GM19452 (cell line): ENCODE data around the gene LHFPL3.
"Not testable (repeated sequence)": the region's sequence is repeated elsewhere in the genome, so short reads cannot be mapped to it uniquely, and the experiment has no call there.

Source experiments
- ATAC-seq: cut with Tn5 transposase; IDR thresholded peaks from one replicate; pipeline ENCODE4 v1.9.1; 2021; ENCODE audit not compliant: unreplicated experiment

LHFPL3 gene

DNA sequence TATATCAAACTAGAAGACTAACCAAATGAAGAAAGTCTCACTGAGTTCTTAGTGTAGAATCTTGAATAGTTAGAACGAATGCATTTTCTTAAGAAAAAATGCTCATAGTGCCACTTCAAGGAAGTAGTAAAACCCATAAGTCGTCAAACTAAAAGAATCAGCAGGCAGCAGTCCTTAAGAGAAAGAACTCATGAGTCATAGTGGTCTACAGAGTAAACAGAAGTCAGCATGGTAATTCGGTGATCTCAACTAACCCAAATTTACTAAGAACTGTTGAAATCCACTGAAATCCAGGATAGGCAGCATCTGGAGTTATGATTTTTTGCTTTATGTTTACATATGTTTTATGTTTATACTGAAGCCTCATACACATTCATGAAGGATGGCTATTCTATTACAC, 256.2 kb downstream of the LHFPL3 start:
- no peak for ATAC-seq

DNA sequence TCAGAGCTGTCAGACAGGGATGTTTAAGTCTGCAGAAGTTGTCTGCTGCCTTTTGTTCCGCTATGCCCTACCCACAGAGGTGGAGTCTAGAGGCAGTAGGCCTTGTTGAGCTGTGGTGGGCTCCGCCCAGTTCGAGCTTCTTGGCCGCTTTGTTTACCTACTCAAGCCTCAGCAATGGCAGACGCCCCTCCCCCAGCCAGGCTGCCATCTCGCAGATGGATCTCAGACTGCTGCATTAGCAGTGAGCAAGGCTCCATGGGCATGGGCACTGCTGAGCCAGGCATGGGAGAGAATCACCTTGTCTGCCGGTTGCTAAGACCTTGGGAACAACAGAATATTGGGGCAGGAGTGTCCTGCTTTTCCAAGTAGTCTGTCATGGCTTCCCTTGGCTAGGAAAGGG, 267.2 kb downstream of the LHFPL3 start:
- ATAC-seq = not testable (repeated sequence)

DNA sequence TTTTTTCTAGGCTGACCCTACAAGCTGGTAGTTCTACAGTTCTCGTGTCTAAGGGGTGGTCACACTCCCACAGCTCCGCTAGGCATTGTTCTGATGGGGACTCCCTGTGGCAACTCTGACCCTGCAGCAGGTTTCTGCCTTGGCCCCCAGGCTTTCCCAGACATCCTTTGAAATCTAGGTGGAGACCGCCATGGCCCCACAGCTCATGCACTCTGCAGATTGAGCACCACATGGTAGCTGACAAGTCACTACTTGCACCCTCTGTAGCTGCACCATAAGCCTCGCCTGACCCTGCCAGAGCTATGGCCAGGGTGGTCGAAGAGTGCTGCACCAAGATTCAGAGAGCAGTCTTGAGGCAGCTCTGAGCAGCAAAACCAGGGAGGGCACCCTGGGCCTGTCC, 275.6 kb downstream of the LHFPL3 start:
- ATAC-seq = no peak

DNA sequence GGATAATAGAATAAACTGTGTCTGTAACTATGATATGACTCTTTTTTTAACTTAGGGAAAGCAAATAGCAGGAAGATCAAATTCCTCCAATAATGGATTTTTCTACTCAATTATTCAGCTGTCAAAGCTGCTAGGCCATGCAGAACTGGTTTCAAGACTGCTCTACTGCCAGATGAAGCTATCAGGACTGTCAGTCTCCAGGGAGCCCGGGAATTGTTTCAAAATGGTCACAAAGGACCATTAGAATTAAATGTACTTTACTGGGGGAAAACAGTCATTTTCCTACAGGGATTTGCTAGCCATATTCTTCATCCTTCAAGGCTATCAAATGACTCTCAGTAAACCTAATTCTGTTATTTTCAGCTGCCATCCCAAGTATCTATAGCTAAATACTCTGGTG, 276.3 kb downstream of the LHFPL3 start:
- ATAC-seq = no peak

DNA sequence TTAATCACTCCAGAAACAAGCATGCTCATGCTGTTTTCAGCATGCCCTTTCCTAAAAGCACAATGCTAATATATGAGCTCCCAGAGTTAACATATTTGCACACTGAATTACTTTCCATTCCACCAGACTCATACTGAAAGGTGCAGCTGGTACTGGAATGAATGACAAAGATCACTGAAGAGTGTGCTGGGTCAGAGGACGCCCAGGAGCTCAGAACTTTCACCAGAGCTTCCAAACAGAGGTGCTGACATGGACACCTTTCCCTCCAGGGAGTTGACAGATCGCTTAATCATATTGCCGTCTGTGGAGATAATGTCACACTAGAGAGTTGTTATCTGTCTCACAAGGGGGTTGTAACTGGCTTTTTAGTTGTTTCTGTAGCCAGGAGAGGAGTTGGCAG, 292.9 kb downstream of the LHFPL3 start:
- no peak for ATAC-seq

DNA sequence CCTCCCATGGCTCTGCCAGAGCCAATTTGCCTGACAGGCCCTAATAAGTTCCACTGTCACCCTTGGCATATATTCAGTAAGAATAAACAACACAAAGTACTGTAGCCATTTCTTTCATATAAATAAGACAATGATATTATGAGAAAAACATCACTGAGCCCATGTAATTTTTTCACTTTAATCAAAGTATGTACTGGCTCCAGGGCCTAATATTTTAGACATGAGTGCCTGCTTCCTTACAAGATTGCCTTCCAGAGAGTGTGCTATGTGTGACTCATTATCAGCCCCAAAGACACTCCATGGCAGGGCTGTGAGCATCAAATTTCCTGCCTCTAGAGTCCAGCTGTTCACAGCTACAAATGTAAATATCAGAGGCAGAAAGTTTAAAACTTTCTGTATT, 297.6 kb downstream of the LHFPL3 start:
- ATAC-seq = no peak

DNA sequence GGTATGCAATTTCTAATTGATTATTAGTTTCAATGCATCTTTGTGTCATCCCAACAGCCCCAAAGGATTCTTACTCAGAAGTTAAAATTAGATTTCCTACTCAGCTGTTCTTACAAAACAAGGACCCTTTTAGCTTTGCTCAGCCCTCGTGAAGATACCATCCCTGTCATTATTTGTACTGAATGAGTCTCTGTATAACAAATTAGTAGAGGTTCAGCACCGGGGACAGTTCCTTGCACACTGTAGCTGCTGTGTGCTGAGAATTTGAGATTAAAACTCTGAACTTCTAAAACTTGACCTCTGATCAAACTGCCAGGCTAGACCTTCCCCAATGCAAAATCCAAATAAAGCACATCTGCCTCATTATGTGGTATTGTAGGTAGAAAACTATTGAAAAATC, 299.1 kb downstream of the LHFPL3 start:
- ATAC-seq = no peak

DNA sequence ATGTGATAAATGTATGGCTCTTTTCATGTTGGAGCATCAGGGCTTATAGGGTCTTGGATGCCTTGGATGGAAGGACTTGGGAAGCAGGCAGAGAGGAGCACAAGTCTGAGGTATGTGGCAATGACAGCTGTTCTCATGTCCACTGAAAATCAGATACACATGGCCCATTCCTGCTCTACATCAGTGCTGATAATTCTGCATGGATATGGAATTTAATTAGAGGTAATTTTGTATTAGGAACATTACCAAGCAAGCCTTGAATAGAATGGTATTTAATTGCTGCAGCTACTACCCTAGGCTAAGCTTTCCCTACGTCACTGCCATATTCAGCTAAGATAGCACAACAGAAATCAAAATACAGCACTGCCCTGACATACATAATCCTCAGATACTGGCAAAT, 299.6 kb downstream of the LHFPL3 start:
- ATAC-seq = no peak

DNA sequence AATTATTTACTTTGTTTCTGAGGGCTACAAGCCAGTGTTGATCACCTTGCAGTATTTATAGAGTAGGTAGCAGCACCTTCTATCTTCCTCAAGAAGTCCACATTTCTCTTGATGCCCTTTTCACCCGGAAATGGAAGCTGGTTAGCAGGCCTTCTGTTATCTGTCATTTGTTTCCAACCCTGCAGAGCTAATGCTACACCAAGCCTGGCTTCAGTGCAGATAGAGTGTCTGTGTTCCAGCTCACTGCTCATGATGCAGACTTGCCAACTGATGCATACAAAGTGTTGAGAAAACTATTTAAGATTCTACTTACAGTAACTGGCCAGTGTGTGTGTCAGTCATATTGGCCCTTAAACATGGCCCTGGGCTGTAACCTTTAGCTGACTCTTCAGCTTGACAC, 301.0 kb downstream of the LHFPL3 start:
- no peak for ATAC-seq

DNA sequence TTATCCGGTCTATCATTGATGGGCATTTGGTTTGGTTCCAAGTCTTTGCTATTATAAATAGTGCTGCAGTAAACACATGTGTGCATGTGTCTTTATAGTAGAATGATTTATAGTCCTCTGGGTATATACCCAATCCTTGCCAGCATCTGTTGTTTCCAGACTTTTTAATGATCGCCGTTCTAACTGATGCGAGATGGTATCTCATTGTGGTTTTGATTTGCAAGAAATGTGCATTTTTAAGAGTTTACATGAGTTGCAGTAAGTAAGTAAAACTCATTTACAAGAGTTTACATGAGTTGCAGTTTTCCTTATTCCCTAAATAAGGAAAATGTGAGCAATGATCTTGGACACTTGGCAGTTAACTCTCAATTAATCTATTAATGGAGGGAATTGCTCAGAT, 312.1 kb downstream of the LHFPL3 start:
- no peak for ATAC-seq

DNA sequence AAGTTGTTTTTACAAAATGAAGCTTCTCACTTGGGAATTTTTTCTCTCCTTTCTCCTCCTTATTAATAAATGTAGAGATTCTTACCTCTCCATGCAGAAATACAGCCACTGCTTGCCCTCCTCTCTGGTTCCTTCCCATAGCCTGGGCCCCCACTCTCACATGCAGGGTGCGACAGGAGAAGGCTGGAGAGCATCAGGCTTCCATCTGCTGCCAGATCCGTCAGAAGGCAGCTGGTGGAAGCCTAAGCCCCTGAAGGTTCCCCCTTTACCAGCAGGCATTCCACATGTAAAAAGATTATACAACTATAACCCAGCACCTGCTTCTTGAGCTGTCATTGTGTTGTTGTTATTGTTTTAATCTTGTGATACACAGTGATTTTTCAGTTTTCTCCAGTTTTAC, 314.2 kb downstream of the LHFPL3 start:
- no peak for ATAC-seq

DNA sequence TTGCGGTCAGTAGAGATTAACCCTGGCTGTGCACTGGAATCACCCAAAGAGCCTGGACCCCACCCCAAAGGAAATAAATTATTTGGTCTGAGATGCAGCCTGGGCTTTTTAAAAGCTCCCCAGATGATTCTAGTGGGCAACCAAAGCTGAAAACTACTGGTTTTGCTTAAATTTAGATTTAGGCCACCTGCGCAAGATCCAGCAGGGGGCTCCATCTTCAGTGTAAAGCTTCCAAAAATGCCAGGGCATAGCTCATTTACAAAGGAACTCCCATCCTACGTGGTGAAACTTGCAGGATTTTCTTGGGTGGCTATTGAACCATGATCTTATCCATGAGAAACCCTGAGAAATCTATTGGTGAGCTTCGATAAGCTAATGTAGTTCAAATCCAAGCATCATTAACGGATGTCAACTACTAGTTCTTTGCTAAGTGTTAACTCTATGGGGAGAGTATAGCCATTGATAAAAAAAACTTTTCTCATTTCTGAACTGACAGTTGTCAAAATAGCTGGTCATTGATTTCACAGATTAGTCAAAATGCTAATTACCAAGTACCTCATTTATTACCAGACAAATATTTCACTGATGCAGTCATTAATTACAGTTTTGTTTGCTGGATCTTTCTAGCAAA, 315.3 kb downstream of the LHFPL3 start:
- no peak for ATAC-seq

DNA sequence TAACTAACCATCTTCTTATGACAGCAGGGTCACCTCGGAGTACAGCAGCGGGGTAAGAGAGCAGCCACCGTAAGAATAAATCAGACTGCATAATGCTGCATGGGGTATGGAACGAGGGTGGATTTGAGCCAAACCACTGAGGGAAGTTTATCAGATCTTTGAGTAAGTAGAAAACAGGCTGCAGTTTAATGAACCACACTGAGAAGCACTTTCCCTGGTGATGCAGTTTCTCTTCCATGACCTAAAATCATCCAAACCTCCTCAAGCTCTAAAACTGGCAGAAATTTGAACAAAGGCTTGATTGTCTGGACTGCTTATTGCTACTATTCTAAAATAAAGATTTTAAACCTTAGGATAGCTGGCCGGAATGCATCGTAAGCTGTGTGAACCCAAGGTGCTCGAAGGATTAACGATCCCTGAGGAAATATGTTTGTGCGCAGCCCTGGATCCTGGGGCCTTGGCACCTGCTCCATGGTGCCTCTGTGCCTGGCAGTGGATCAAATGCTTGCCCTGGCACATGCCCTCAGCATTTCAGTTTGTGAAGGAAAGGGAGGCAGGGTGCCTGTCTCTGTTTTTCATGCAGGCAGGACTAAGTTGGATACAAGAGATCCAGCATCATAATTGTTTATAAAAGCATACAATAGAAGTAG, 322.7 kb downstream of the LHFPL3 start:
- ATAC-seq = no peak

DNA sequence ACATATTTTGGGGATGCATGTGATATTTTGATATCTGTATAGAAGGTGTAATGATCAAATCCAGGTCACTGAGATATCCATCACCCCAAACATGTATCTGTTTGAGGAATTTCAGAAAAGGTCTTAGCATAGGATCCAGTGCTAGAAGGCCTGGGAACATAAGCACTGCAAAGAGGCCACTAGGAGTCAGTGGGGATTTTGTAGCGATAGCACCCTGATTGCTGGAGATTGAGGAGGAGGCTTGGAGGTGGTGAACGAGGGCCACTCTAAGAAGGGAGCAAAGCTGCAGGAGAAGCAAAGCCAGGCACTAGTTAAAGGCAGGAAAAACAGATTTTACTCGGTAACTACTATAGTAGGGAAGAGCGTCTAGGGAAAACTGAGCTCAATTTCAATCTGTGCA, 324.0 kb downstream of the LHFPL3 start:
- no peak for ATAC-seq

DNA sequence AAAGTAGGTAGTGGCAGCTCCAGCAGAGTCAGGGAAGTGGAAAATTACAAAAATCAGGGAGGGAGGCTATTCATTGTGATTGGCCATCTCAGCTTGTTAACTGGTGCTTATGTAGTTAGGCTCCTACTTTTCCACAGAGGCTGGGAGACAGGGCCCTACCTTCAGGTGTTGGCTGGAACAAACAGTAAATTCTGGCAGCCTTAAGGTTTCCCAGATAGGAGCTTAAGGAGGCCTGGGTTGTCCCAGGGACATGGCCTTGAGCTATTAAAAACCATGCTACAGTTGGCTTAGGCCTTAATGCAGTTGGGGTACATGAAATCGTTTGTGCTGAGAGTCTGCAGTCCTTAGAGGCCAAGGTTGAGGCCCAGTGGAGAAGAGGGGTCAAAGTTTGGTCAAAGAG, 324.5 kb downstream of the LHFPL3 start:
- no peak for ATAC-seq

DNA sequence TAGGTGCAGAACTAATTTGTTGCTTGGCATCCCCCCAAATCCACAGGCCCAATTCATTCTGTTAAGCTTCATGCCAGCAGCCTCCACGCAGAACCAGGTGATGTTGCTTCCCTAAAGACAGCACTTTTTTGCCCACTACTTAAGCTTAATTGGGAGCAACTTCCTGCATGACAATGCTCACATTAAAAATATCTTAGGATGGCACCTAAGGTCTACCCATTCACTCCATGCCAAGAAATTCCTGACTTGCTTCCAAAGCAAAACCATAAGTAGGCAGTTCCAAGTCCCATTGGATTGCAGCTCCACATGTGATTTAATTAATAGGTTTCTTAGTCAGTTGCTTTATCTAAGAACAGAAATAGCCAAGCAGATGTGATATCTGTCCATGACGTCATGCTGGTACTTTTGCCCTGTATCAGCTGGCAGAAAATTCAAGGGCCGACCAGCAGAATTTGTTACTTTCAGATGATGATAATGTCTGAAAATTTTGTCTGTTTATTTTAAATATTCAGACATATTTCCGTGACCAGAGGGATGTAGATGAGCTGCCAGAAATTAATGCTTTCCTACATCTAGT, 325.5 kb downstream of the LHFPL3 start:
- ATAC-seq = no peak

DNA sequence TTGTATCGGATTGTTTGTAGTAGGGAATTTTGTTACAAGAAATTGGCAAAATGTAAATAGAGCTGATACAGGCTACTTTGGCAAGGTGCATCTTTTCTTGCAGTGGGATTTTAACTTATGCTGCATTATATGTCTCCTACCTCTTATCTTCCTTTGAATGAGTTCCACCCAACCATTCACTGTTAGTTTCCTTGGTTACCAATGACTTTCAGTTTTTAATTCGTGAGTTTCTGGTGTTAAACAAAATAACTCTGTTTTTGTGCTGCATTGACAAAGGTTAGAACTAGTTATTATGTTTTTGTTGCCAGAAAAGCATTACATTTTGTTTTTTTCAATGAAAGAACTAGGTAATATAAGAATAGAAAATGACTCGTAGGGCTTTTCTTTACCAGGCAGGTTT, 327.2 kb downstream of the LHFPL3 start:
- ATAC-seq = no peak

DNA sequence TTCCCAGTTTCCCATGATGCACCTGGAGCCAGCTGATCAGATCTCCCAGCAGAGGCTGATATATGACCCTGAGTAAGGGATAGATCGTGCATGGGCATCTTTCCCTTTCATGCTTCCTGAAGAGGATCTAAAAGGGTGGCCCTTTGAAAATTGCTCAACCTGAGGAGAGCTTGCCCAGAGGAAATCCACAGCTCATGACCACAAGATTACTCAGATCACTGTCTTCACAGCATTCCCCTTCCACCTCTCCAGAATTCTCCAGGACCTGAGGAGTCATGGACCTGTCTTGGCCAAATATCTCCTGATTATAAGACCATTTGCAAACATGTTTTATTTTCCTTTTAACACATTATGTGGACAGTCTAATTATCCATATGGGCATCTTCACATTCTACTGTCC, 328.1 kb downstream of the LHFPL3 start:
- ATAC-seq = no peak

DNA sequence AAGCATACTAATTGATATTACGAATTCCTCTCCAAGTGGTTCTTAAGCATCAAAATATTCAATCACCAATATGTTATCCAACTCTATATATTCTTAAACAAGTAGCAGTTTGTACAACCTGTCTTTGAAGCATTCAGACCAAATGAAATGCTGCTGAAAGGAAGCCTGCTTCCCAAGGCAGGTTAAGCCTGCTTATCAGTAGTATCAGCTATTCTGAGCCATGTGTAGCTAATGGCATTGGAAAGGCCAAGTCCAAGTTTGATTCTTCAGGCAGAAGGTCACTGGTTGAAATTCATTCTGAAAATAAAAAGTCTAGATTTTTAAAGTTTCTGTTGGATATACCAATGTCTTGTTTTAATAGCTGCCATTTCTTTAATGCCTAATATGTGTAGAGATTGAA, 328.7 kb downstream of the LHFPL3 start:
- no peak for ATAC-seq

DNA sequence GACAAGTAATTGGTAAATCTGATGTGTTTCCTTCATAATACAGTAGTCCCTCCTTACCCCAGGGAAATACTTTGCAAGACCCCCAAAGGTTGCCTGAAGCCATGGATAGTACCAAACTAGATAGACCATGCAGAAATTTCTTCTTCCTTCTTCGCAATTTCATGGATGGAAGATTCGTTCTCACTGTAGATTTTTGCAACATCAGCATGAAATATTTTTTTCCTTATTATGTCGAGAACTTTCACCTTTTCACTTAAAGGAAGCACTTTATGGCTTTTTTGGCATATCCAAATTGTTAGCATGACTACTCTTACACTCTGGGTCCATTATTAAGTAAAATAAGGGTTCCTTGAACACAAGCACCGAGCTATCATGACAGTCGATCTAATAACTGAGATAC, 333.2 kb downstream of the LHFPL3 start:
- no peak for ATAC-seq

DNA sequence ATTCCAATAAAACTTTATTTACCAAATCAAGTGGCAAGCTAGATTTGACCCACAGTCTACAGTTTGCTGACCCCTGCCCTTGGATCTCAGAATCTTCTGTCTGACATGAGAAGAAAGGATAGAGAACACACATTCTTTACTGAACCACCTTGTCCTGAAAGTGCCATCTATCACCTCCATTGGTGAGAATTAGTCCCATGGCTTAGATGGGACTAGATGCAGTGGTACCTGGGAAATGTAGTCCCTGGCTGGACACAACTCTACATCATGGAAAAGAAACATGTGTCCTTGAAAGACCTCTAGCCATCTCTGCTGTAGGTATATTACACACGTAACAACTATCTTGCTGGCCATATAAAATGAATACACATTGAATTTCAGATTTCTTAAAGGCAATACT, 336.2 kb downstream of the LHFPL3 start:
- no peak for ATAC-seq

DNA sequence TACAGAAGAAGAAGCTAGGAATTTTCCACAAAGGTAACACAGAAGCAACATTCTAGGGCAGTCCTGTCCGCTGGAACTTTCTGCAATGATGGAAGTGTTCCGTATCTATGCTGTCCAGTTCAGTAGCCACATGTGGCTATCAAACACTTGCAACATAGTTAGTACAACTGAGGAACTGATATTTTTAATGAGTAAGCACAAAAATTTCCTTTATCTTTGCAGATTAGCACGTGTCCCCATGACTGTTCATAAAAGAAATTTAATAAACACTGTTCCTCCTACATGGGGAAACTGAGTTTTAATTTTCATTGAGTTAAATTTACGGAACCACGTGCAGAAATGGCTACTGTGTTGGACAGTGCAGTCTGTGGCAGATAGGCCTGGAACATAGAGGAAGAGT, 349.2 kb downstream of the LHFPL3 start:
- no peak for ATAC-seq

DNA sequence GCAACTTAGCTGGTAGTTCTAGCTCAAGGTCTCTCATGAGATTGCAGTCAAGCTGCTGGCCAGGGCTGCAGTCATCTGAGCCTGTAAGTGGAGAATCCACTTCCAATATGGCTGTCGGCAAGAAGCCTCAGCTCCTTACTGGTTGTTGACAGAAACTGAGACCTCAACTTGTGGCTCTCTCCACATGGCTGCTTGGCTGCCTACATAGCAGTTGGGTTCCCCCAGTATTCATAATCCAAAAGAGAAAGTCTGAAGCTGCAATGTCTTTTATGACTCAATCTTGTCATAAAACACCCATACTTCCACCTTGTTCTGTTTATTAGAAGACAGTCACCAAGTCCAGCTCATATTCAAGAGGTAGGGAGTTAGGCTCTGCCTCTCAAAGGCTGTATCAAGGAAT, 350.7 kb downstream of the LHFPL3 start:
- ATAC-seq = no peak
